Keratinocyte (primary cell): ENCODE data around the gene ADARB2. TPM values are rescaled to one million over a fixed set of nuclear protein-coding genes. Genes with fewer than 3 reads are reported as not detected.

Source experiments
- DNase-seq: peaks from one replicate; pipeline ENCODE4 v3.0.0-alpha.2; 2011; ENCODE audit warnings: low read depth, missing footprints, low spot score
- FAIRE-seq: peaks from 2 replicates; lab custom pipeline; 2011; peaks lifted over from hg19 to GRCh38; lab: Jason Lieb, UNC
- H2AFZ ChIP-seq: 2 replicates; pipeline ENCODE4 v1.6.0; 2012; ENCODE audit warnings: low read length, control low read depth, inconsistent platforms; ENCODE audit not compliant: control insufficient read depth
- H3K27ac ChIP-seq: 2 replicates; pipeline ENCODE4 v1.5.1; 2011; ENCODE audit warnings: low read length; ENCODE audit not compliant: control insufficient read depth, insufficient read depth
- H3K27me3 ChIP-seq: 3 replicates; pipeline ENCODE4 v1.6.0; 2011; ENCODE audit warnings: low read length; ENCODE audit not compliant: control insufficient read depth, insufficient read depth; ENCODE audit errors: extremely low read depth
- H3K36me3 ChIP-seq, 2 experiments: 2 replicates in 1 of 2; 3 replicates in 1 of 2; pipeline ENCODE4 v1.5.1; 2011; ENCODE audit warnings: low read length in 2 of 2, mild to moderate bottlenecking in 1 of 2; ENCODE audit not compliant: control insufficient read depth in 2 of 2, insufficient read depth in 2 of 2; ENCODE audit errors: extremely low read depth in 1 of 2
- H3K4me1 ChIP-seq: 3 replicates; pipeline ENCODE4 v1.5.1; 2011; ENCODE audit warnings: low read length; ENCODE audit not compliant: control insufficient read depth, insufficient read depth; ENCODE audit errors: extremely low read depth
- H3K4me2 ChIP-seq: 3 replicates; pipeline ENCODE4 v1.6.0; 2011; ENCODE audit warnings: low read depth, low read length; ENCODE audit not compliant: control insufficient read depth, insufficient read depth; ENCODE audit errors: extremely low read depth
- H3K4me3 ChIP-seq, 3 experiments: fragments of 200-600 bp in 1 of 3; sonication (generic) in 1 of 3; 2 replicates in 2 of 3; 3 replicates in 1 of 3; pipeline ENCODE4 v1.5.1; 2011 to 2016; ENCODE audit warnings: low read length in 3 of 3, mild to moderate bottlenecking in 3 of 3, control low read depth in 2 of 3, inconsistent platforms in 1 of 3, low read depth in 1 of 3, mixed read lengths in 1 of 3, mixed run types in 1 of 3, moderate library complexity in 1 of 3; ENCODE audit not compliant: control insufficient read depth in 2 of 3, insufficient read depth in 2 of 3; ENCODE audit errors: extremely low read depth in 1 of 3
- H3K79me2 ChIP-seq: 2 replicates; pipeline ENCODE4 v1.6.0; 2012; ENCODE audit warnings: low read length; ENCODE audit not compliant: control insufficient read depth, insufficient read depth
- H3K9ac ChIP-seq: 3 replicates; pipeline ENCODE4 v1.6.0; 2011; ENCODE audit warnings: low read length; ENCODE audit not compliant: control insufficient read depth, insufficient read depth; ENCODE audit errors: extremely low read depth
- H3K9me1 ChIP-seq: 3 replicates; pipeline ENCODE4 v1.6.0; 2011; ENCODE audit warnings: low read length; ENCODE audit not compliant: control insufficient read depth, insufficient read depth; ENCODE audit errors: extremely low read depth
- H3K9me3 ChIP-seq: 2 replicates; pipeline ENCODE4 v1.5.1; 2012; ENCODE audit warnings: low read depth, low read length; ENCODE audit not compliant: control insufficient read depth
- H4K20me1 ChIP-seq: 3 replicates; pipeline ENCODE4 v1.6.0; 2011; ENCODE audit warnings: low read length; ENCODE audit not compliant: control insufficient read depth, insufficient read depth; ENCODE audit errors: extremely low read depth
- EZH2 ChIP-seq: IDR thresholded peaks from one replicate; pipeline ENCODE4 v1.6.1; 2012; ENCODE audit warnings: inconsistent platforms, mild to moderate bottlenecking, low read length, moderate library complexity
- dilution Hi-C: fragments of 300-500 bp; cut with MboI; formaldehyde crosslinking; loops from one replicate; pipeline ENCODE4 v1.7.0; 2020; ENCODE audit warnings: low sequenced_read_pairs; ENCODE audit not compliant: extremely low pct_ligation_motif_present
- polyA plus RNA-seq, 5 experiments: library from polyadenylated mRNA; depleted of rRNA in 3 of 5; stranded (reverse) in 3 of 5; stranded (forward) in 1 of 5; unstranded in 1 of 5; fragments of >200 nt; gene quantifications; 1 replicate in 1 of 5; 2 replicates in 3 of 5; 3 replicates in 1 of 5; pipeline versions ENCODE4 v1.2.1 to v1.2.3, GENCODE V29; 2011 to 2012; ENCODE audit warnings: missing spikeins in 2 of 5, low read depth in 1 of 5, low replicate concordance in 1 of 5
- TF ChIP-seq, protein P1 (sequence below), 3 experiments: IDR thresholded peaks in 1 of 3; conservative IDR thresholded peaks in 1 of 3; optimal IDR thresholded peaks in 1 of 3; 2 replicates in 2 of 3; 3 replicates in 1 of 3; pipeline versions ENCODE3 to v1.5.1; 2011; ENCODE audit warnings: low read length in 3 of 3, mild to moderate bottlenecking in 3 of 3, moderate library complexity in 2 of 3, control low read depth in 1 of 3, inconsistent platforms in 1 of 3; ENCODE audit not compliant: insufficient read depth in 2 of 3; ENCODE audit errors: extremely low read depth in 1 of 3

ADARB2 gene
- polyA plus RNA-seq, 1 donor (not counting 4 experiments of a cell fraction or from before 2014, with no cell fraction given) = not detected

DNA sequence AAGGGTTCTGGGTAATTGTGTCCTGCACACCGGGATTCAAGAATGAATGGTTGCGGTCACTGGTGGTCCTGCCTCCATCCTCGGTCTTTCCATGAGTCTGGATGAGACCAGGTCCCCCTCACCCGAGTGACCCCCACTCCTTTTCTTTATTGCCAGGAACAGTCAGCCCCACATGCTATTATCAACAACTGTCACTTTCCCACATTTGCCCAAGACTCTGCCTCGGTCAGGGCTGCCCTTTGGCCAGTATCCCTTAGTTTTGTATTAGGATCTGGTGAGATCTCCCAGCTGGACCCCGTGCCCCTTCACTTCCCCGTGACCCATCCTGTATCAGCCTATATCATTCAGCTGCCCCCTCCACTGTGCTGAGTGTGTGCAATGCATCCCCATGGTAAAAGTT is 288.3 kb downstream of the ADARB2 start:
- Histone ChIP-seq H2AFZ (no peak overlapping the region), H3K4me2 (no peak overlapping the region), H3K27ac (no peak overlapping the region), H3K4me3 (no peak overlapping the region), H4K20me1 (no peaks in the 10 kb centered on the region), H3K9me3 (peaks cover 7% of the 10 kb centered on the region), H3K27me3 (no peaks in the 10 kb centered on the region), H3K4me1 (no peaks in the 10 kb centered on the region), H3K9me1 (no peaks in the 10 kb centered on the region), H3K36me3 (no peaks in the 10 kb centered on the region), H3K79me2 (no peaks in the 10 kb centered on the region), H3K9ac (no peak overlapping the region)
- FAIRE-seq (no peak), DNase-seq (no peak)
- TF ChIP-seq, protein P1, sequence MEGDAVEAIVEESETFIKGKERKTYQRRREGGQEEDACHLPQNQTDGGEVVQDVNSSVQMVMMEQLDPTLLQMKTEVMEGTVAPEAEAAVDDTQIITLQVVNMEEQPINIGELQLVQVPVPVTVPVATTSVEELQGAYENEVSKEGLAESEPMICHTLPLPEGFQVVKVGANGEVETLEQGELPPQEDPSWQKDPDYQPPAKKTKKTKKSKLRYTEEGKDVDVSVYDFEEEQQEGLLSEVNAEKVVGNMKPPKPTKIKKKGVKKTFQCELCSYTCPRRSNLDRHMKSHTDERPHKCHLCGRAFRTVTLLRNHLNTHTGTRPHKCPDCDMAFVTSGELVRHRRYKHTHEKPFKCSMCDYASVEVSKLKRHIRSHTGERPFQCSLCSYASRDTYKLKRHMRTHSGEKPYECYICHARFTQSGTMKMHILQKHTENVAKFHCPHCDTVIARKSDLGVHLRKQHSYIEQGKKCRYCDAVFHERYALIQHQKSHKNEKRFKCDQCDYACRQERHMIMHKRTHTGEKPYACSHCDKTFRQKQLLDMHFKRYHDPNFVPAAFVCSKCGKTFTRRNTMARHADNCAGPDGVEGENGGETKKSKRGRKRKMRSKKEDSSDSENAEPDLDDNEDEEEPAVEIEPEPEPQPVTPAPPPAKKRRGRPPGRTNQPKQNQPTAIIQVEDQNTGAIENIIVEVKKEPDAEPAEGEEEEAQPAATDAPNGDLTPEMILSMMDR (optimal IDR thresholded peaks at IDR 0.05 in 1 of 3, IDR thresholded peaks at IDR 0.05 in 1 of 3, conservative IDR thresholded peaks at IDR 0.05 in 1 of 3; ENCODE audit: extremely low read depth in 1 of 3, insufficient read depth in 2 of 3, low read length in 3 of 3) = no peak
- no peak for TF ChIP-seq EZH2
- dilution Hi-C loops = no loop called here

GRCh38 chr10:1448252-1448930 is 288.9 kb downstream of the ADARB2 start:
- no peak for TF ChIP-seq EZH2
- TF ChIP-seq, protein P1 (optimal IDR thresholded peaks at IDR 0.05 in 1 of 3, IDR thresholded peaks at IDR 0.05 in 1 of 3, conservative IDR thresholded peaks at IDR 0.05 in 1 of 3; ENCODE audit: extremely low read depth in 1 of 3, insufficient read depth in 2 of 3, low read length in 3 of 3) = no peak
- Histone ChIP-seq H3K9me1 (no peaks in the 10 kb centered on the region), H2AFZ (no peak overlapping the region), H3K79me2 (no peaks in the 10 kb centered on the region), H3K27me3 (no peaks in the 10 kb centered on the region), H3K27ac (no peak overlapping the region), H4K20me1 (no peaks in the 10 kb centered on the region), H3K4me1 (no peaks in the 10 kb centered on the region), H3K9me3 (peaks cover 7% of the 10 kb centered on the region), H3K36me3 (no peaks in the 10 kb centered on the region), H3K9ac (no peak overlapping the region), H3K4me3 (no peak overlapping the region), H3K4me2 (no peak overlapping the region)
- FAIRE-seq = no peak
- no peak for DNase-seq
- dilution Hi-C loops = no loop called here
